Hematopoietic multipotent progenitor cell treated with erythropoietin and hydrocortisone succinate and interleukin-3 and kit ligand, for 6 days (in vitro differentiated cells): ENCODE results near the gene ZBTB11.
"Not testable (repeated sequence)": the region's sequence is repeated elsewhere in the genome, so short reads cannot be mapped to it uniquely, and the experiment has no call there.

Experiments used
- DNase-seq: peaks from one replicate; pipeline ENCODE4 v3.0.0-alpha.2; 2015

The ZBTB11 gene, protein sequence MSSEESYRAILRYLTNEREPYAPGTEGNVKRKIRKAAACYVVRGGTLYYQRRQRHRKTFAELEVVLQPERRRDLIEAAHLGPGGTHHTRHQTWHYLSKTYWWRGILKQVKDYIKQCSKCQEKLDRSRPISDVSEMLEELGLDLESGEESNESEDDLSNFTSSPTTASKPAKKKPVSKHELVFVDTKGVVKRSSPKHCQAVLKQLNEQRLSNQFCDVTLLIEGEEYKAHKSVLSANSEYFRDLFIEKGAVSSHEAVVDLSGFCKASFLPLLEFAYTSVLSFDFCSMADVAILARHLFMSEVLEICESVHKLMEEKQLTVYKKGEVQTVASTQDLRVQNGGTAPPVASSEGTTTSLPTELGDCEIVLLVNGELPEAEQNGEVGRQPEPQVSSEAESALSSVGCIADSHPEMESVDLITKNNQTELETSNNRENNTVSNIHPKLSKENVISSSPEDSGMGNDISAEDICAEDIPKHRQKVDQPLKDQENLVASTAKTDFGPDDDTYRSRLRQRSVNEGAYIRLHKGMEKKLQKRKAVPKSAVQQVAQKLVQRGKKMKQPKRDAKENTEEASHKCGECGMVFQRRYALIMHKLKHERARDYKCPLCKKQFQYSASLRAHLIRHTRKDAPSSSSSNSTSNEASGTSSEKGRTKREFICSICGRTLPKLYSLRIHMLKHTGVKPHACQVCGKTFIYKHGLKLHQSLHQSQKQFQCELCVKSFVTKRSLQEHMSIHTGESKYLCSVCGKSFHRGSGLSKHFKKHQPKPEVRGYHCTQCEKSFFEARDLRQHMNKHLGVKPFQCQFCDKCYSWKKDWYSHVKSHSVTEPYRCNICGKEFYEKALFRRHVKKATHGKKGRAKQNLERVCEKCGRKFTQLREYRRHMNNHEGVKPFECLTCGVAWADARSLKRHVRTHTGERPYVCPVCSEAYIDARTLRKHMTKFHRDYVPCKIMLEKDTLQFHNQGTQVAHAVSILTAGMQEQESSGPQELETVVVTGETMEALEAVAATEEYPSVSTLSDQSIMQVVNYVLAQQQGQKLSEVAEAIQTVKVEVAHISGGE

GRCh38 chr3:101676765-101677435 is at the start of gene ZBTB11:
Gene ZBTB11, minus strand, starts transcription at chr3:101677132. Its CDS starts 218 bp downstream, at chr3:101676914.
- peak; percentile 100 for DNase-seq

DNA sequence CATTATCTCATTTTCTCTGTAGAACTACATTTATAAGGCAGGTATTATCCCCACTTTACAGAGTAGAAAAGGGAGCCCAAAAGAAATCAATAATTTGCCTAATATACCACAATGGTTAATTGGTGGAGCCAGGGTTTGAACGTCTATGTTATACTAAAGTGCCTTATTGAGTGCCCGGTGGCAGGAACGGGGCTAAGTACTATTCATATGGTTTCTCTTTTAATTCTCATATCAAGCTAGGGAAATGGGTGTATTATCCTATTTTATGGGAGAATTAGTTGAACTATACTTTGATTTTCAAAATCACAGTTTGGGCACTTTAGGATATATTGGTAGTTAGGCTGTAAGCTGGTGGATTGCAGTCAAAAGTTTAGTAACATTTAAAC is 49.0 kb upstream of the ZBTB11 start:
- DNase-seq = no peak

- peak; percentile 82 for DNase-seq
These were observed 48.4 kb upstream of the ZBTB11 start for GRCh38 chr3:101725194-101725889.

DNA sequence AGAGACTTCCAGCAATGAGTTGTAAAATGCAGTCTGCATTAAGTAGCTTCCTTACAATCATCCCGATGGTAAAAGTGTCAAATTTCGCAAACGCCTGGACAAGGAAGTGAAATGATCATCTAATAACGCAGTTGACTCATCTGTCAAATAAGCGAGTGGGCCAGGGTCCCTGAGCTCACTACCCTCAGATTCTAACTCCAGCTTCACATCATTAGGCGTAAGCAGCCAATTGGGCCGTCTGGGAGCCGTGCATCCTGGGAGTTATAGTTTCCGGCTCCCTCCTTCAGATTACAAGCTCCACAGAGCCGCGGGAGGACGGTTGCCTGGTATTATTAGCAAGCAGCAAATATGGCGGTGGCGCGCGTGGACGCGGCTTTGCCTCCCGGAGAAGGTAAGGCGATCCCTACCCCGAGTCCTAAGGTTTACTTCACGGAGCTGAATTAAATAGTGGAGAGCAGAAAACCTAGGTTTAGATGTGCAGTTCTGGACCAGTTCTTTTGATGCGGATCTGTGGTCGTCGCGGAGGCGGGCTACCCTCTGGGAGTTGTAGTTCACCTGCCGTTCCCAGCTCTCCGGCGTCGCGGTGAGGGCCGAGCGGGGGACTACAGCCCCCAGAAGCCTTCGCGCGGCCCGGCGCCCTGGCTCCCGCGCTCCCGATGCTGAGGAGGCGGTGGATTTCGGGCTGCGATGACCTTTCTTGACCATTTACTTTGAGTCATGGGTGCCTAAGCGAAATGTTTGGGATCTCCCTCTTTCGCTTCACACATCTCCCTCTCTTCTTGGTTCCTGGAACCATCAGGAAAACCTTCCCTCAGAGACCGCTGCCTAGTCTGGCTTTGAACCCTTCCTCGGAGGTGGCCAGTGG is 47.6 kb upstream of the ZBTB11 start, which contains the start of gene CEP97:
Gene CEP97, plus strand, starts transcription at position 286 of the 865 bp plus-strand sequence. Its CDS starts 63 bp downstream, at position 349.
- DNase-seq = peak; percentile 98

DNA sequence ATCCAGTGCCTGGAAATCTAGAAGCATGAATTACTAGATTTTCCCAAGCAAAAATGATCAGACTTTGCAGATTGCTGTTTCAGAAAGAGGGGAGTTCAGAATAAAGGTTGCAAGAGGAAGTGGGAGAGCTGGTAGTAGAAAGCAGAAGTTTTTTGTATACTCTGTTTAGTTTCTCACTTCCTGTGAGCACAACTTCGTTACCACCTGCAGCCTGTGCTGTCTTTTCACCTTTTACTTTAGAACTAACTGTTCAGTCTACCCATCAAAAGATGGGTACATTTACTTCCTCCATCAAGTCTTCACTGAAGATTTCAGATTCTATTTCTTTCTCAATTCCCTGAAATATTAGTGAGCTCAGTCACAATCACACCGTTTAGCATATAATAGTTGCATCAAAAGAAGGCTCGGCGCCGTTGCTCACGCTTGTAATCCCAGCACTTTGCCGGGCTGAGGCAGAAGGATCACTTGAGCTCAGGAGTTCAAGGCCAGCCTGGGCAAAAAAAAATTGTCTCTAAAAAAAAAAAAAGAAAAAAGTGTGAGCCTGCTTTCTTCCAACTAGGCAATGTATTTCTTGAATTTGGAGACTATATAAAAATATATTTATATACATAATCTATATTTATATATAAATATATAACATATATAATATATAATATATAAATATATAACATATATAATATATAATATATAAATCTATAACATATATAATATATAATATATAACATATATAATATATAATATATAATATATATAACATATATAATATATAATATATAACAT is 45.7 kb upstream of the ZBTB11 start:
- DNase-seq = peak; percentile 44

- no peak for DNase-seq
These were observed 44.2 kb upstream of the ZBTB11 start for GRCh38 chr3:101720851-101721840.

- no peak for DNase-seq
These were observed 42.8 kb upstream of the ZBTB11 start for GRCh38 chr3:101719604-101720185.

DNA sequence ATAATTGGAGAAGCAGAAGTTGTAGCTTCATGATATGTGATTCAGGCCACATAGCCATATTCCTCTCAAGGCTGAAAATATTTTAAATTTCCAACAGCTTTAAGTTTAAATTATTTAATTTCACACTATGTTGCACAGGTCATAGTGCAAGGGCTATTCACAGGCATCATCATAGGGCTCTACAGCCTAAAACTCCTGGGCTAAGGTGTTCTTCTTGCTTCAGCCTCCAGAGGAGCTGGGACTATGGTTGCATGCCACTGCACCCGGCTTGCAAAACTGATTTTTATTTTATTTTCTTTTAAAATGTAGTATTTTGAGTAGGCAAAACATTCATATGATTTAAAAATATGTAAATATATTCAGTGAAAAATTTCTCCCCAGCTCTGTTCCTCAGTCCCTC is 41.5 kb upstream of the ZBTB11 start:
- no peak for DNase-seq

DNA sequence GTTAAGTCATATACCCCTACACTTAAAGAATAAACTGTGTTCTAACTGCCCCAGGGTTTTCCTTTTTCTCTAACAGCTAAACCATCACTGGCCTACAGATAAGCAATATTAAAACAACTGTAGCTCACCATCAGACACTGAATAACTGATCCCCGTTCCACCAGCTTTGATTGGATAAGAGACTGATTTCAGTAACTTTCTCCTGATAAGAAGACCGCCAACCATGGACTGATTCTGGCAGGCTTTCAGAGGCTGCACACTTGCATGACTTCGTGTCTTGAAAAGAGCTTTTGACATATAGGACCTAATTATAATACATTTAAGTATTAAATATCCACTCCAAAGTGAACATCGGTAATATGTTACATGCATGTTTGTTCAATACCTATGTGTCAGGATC is 32.2 kb upstream of the ZBTB11 start:
- peak; percentile 61 for DNase-seq

- not testable (repeated sequence) for DNase-seq
These were observed 27.7 kb upstream of the ZBTB11 start for GRCh38 chr3:101704639-101705038.

DNA sequence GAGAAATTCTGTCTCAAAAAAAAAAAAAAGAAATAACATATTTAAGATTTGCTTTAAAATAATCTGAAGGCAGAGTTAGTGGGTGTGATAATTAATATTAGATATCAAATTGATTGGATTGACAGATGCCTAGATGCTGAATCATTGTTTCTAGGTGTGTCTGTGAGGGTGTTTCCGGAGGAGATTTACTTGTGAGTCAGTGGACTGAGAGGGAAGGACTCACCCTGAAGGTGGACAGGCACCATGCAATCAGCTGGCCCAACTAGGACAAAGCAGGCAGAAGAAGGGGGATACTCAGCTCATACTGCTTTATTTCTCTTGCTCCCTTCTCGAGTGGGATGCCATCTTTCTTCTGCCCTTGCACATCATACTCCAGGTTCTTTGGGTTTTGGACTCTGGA is 26.2 kb upstream of the ZBTB11 start:
- no peak for DNase-seq

DNA sequence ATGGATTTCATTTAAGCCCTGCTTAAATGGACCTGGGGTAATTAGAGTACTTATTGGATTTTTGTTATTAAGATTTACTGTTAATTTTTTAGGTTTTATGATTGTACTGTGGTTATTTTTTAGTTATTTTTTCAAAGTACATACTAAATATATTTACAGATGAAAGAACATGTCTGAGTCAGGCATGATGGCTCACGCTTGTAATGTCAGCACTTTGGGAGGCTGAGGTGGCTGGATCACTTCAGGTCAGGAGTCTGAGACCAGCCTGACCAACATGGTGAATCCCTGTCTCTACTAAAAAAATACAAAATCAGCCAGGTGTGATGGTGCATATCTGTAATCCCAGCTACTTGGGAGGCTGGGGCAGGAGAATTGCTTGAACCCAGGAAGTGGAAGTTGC is 25.8 kb upstream of the ZBTB11 start:
- no peak for DNase-seq

DNA sequence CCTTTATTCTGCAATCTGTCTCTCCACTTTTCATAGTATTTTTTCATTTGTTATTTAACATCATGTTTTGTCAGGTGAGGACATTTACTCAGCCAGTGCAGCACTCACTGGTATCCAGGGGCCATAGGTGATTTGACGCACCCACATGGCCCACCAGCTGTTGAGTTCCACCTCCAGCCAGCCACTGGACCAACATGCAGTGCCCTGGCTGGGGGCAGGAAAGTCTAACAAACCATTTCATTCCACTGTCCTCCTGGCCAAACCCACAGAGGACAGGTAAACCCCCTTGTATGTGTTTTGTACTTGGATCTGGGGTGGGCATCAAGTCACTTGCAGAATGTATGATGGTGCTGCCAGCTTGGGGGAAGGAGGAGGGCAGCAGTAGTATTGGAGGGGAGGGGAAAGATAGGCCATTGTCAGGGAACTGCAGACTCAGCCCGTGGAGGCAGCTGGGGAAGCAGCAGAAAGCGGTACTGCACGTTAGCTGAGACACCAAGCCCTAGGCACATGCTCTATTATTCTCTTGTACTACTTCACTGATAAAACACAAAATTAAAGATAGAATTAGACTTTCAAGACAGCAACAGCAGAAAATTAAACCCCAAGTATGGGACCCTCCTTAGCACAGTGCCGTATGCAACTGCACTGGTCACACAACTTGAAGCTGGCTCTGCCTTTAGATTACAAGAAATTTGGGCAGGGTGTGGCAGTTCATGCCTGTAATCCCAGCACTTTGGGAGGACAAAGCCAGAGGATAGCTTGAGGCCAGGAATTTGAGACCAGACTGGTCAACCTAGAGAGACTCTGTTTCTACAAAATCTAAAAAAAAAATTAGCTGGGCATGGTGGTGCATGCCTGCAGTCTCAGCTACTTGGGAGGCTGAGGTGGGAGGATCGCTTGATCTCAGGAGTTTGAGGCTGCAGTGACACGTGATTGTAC is 25.0 kb upstream of the ZBTB11 start:
- DNase-seq = no peak

DNA sequence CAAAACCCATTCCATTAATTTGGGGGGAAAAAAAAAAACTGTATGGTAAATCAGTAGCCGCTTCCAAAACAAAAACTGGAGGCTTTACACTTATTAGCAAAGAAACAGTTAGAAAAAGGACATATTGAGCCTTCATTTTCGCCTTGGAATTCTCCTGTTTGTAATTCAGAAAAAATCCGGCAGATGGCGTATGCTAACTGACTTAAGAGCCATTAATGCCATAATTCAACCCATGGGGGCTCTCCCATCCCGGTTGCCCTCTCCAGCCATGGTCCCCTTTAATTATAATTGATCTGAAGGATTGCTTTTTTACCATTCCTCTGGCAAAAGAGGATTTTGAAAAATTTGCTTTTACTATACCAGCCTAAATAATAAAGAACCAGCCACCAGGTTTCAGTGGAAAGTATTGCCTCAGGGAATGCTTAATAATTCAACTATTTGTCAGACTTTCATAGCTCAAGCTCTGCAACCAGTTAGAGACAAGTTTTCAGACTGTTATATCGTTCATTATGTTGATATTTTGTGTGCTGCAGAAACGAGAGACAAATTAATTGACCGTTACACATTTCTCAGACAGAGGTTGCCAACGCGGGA is 18.9 kb upstream of the ZBTB11 start:
- DNase-seq = peak; percentile 83

GRCh38 chr3:101694836-101695235 is 17.9 kb upstream of the ZBTB11 start:
- not testable (repeated sequence) for DNase-seq

- DNase-seq = peak; percentile 83
These were observed 16.6 kb upstream of the ZBTB11 start for GRCh38 chr3:101693540-101693939.
